HFF-Myc (cell line): ENCODE data around the gene CYP27C1.

ENCODE experiments used
- DNase-seq: peaks from one replicate; pipeline ENCODE4 v3.0.0-alpha.2; 2011; ENCODE audit warnings: low read depth; ENCODE audit errors: extremely low read depth
- H3K4me3 ChIP-seq: replicated peaks from 2 replicates; pipeline ENCODE4 v1.5.1; 2011; ENCODE audit warnings: low read depth, mild to moderate bottlenecking, control low read depth, low read length
- CTCF ChIP-seq: IDR thresholded peaks from 2 replicates; pipeline ENCODE4 v1.5.1; 2012; ENCODE audit warnings: mild to moderate bottlenecking, low read depth, low read length, control low read depth; ENCODE audit errors: missing control alignments

CYP27C1 gene

DNA sequence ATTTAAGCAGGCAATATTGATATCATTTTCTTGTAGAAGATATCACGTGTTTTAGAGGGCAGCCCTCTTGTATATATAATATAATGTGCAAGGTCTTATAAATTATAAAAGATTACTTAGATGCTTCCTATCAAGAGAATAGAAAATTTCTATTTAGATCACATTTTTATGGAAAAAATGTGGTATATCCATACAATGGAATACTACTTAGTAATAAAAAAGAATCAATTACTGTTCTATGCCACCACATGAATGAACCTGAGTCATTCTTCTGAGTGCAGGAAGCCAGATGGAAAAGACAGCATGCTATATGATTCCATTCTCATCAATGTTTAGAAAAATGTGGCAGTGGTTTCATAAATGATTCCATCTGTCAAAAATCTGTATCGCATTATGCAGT, 23.6 kb downstream of the CYP27C1 start:
- TF ChIP-seq CTCF, result no peak
- no peak overlapping the region for H3K4me3 ChIP-seq
- DNase-seq, result no peak

GRCh38 chr2:127195140-127196074, 24.7 kb downstream of the CYP27C1 start:
- no peak for TF ChIP-seq CTCF
- no peak for DNase-seq
- no peak overlapping the region for H3K4me3 ChIP-seq

- TF ChIP-seq CTCF, result no peak
- H3K4me3 ChIP-seq, result no peak overlapping the region
- no peak for DNase-seq
These were observed 25.7 kb downstream of the CYP27C1 start for GRCh38 chr2:127194447-127194846.

GRCh38 chr2:127193967-127194280, 26.2 kb downstream of the CYP27C1 start:
- DNase-seq, result no peak
- no peak for TF ChIP-seq CTCF
- no peak overlapping the region for H3K4me3 ChIP-seq

- TF ChIP-seq CTCF, result no peak
- DNase-seq, result no peak
- no peak overlapping the region for H3K4me3 ChIP-seq
These were observed 26.7 kb downstream of the CYP27C1 start for GRCh38 chr2:127193164-127193966.

DNA sequence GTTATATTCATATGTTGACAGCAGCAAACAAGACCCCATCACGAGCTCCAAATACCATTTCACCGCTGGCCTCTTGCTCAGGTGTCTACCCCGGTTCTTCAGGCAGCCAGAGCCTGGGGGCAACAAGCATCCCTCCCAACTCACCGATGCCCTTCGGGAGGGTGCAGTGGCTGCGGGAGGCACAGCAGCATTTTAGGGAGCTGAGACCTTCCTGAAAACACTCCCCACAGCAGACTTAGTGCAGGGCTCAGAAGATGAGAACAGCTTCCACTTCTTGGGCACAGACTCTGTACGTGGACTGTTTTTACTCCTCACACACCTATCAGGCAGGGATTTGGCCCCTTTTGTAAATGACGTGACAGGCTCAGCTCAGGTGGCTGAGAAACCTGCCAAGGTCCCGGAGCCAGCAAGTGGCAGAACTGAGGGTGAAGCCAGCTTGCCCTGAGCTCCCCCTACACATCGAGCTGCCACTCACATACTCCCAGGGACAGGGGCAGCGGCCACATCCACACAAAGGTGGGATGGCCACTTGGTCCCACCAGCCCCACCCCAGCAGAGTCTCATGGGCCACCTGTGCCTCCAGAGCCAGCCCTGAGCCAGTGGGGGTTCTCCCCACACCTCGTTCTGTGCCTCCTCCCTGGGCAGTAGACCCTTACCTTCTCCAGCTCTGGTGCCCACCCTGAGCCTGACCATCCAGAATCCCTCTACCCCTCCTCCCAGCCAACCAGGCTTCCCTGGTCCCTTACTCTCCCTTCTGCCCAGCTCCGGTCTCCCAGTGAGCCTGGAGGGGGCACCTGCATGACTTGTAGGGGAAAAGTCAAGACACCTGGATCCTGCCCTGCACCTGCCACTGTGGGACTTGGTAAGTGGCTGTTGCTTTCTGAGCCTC, 28.5 kb downstream of the CYP27C1 start:
- H3K4me3 ChIP-seq, result no peak overlapping the region
- DNase-seq, result no peak
- TF ChIP-seq CTCF, result no peak
